Tibial nerve (tissue), 4 donors: Measurements from ENCODE around the gene P2RX6. TPM values are rescaled to one million over a fixed set of nuclear protein-coding genes. Genes with fewer than 3 reads are reported as not detected.

ENCODE experiments used
- DNase-seq, 2 donors: peaks; one replicate each; pipeline ENCODE4 v3.0.0-alpha.2; 2019; ENCODE audit warnings: low spot score in 2 of 2
- H3K27ac ChIP-seq, 4 donors: fragments of 200-600 bp; sonication (generic) in 3 of 4; one replicate each; pipeline ENCODE4 v1.5.1; 2017 to 2019; ENCODE audit warnings: mild to moderate bottlenecking in 1 of 4
- H3K27me3 ChIP-seq, 2 donors: fragments of 200-600 bp; sonication (generic) in 1 of 2; one replicate each; pipeline versions ENCODE4 v1.5.1 to v1.6.0; 2017 to 2019
- H3K36me3 ChIP-seq, 3 donors: fragments of 200-600 bp; sonication (generic); one replicate each; pipeline ENCODE4 v1.5.1; 2018 to 2019
- H3K4me1 ChIP-seq, 4 donors: fragments of 200-600 bp; sonication (generic) in 3 of 4; one replicate each; pipeline ENCODE4 v1.5.1; 2017 to 2019
- H3K4me3 ChIP-seq, 4 donors: fragments of 200-600 bp; sonication (generic) in 3 of 4; one replicate each; pipeline ENCODE4 v1.5.1; 2017 to 2019; ENCODE audit warnings: mild to moderate bottlenecking in 1 of 4, moderate library complexity in 1 of 4
- H3K9me3 ChIP-seq, 4 donors: fragments of 200-600 bp; sonication (generic) in 3 of 4; one replicate each; pipeline ENCODE4 v1.5.1; 2017 to 2019
- CTCF ChIP-seq, 5 experiments: fragments of 200-600 bp in 3 of 5; fragments of 450-650 bp in 2 of 5; sonication (generic) in 3 of 5; IDR thresholded peaks; one replicate each; pipeline ENCODE4 v1.5.1; 2016 to 2019; ENCODE audit warnings: antibody characterized with exemption in 5 of 5, mild to moderate bottlenecking in 3 of 5, moderate library complexity in 2 of 5
- EP300 ChIP-seq, 2 donors: sonication (generic); formaldehyde crosslinking; IDR thresholded peaks; one replicate each; pipeline ENCODE4 v1.6.1; 2017; ENCODE audit warnings: antibody characterized with exemption in 2 of 2, mild to moderate bottlenecking in 1 of 2
- POLR2A ChIP-seq, 2 donors: fragments of 450-650 bp; IDR thresholded peaks; one replicate each; pipeline ENCODE4 v1.6.1; 2017; ENCODE audit warnings: antibody characterized with exemption in 2 of 2, mild to moderate bottlenecking in 2 of 2, moderate library complexity in 2 of 2
- WGBS, 2 donors: methylation state at CpG; one replicate each; pipeline ENCODE4 v1.1.5; 2018; 5-methylcytosine and 5-hydroxymethylcytosine counted together
- total RNA-seq, 4 donors: library from RNA; depleted of rRNA; stranded (reverse); fragments of >200 nt; gene quantifications; one replicate each; pipeline ENCODE4 v1.1.0, GENCODE V29; 2016

P2RX6 gene
- total RNA-seq, 4 donors from 2014 or later: 0.63 to 3.3 (median 0.78) TPM

- Histone ChIP-seq H3K4me1 (peaks cover 0 to 3% (median 1%) of the 10 kb centered on the region in 4 donors), H3K36me3 (no peaks in the 10 kb centered on the region), H3K27ac (no peak overlapping the region), H3K9me3 (no peaks in the 10 kb centered on the region), H3K27me3 (no peaks in the 10 kb centered on the region), H3K4me3 (no peak overlapping the region)
- no peak for DNase-seq
- 66 to 68% methylated on average over 7 of the region's 7 CpGs for WGBS, 2 donors
- no peak for TF ChIP-seq POLR2A (IDR thresholded peaks at IDR 0.05)
- TF ChIP-seq EP300 (IDR thresholded peaks at IDR 0.05): no peak
- no peak for TF ChIP-seq CTCF (IDR thresholded peaks at IDR 0.05)
Observed at GRCh38 chr22:21020802-21021429, 6.0 kb downstream of the P2RX6 start.

- no peaks in the 10 kb centered on the region for H3K4me1 ChIP-seq
- TF ChIP-seq EP300 (IDR thresholded peaks at IDR 0.05) (no peak), CTCF (IDR thresholded peaks at IDR 0.05) (no peak), POLR2A (IDR thresholded peaks at IDR 0.05) (no peak)
- H3K27ac ChIP-seq: no peak overlapping the region
- H3K9me3 ChIP-seq: no peaks in the 10 kb centered on the region
- WGBS, 2 donors: 61 to 67% methylated on average over 7 to 9 of the region's 10 CpGs
- no peak for DNase-seq
- no peaks in the 10 kb centered on the region for H3K27me3 ChIP-seq
- H3K4me3 ChIP-seq: no peak overlapping the region
- H3K36me3 ChIP-seq: no peaks in the 10 kb centered on the region
Observed at GRCh38 chr22:21022507-21022906, 7.5 kb downstream of the P2RX6 start.

- Histone ChIP-seq H3K36me3 (no peaks in the 10 kb centered on the region), H3K27ac (no peak overlapping the region), H3K4me1 (no peaks in the 10 kb centered on the region), H3K9me3 (no peaks in the 10 kb centered on the region), H3K4me3 (no peak overlapping the region), H3K27me3 (no peaks in the 10 kb centered on the region)
- no peak for DNase-seq
- TF ChIP-seq EP300 (IDR thresholded peaks at IDR 0.05) (no peak), CTCF (IDR thresholded peaks at IDR 0.05) (no peak), POLR2A (IDR thresholded peaks at IDR 0.05) (no peak)
- 85% methylated on average over 12 to 13 of the region's 13 CpGs for WGBS, 2 donors
Observed at GRCh38 chr22:21022955-21023614, 8.1 kb downstream of the P2RX6 start.

GRCh38 chr22:21025266-21025665 lies 10.3 kb downstream of the P2RX6 start:
- TF ChIP-seq POLR2A (IDR thresholded peaks at IDR 0.05): no peak
- TF ChIP-seq CTCF (IDR thresholded peaks at IDR 0.05): no peak
- TF ChIP-seq EP300 (IDR thresholded peaks at IDR 0.05): no peak
- no peak overlapping the region for H3K27ac ChIP-seq
- H3K4me3 ChIP-seq: no peak overlapping the region
- 70 to 76% methylated on average over 8 of the region's 8 CpGs for WGBS, 2 donors
- no peaks in the 10 kb centered on the region for H3K9me3 ChIP-seq
- DNase-seq: no peak
- no peaks in the 10 kb centered on the region for H3K4me1 ChIP-seq
- H3K36me3 ChIP-seq: no peaks in the 10 kb centered on the region
- H3K27me3 ChIP-seq: peaks cover 0 to 13% of the 10 kb centered on the region in 2 donors
